Hepatocyte (in vitro differentiated cells): ENCODE measurements around the gene PAX4. TPM values are rescaled to one million over a fixed set of nuclear protein-coding genes. Genes with fewer than 3 reads are reported as not detected.

Experiments
- DNase-seq: peaks from one replicate; pipeline ENCODE4 v3.0.0-alpha.2; 2016; ENCODE audit warnings: low spot score
- H2AFZ ChIP-seq: fragments of 200-600 bp; sonication (generic); 2 replicates; pipeline ENCODE4 v1.6.0; 2016; ENCODE audit warnings: antibody characterized with exemption, mild to moderate bottlenecking
- H3K27ac ChIP-seq: fragments of 200-600 bp; sonication (generic); 2 replicates; pipeline ENCODE4 v1.5.1; 2016; ENCODE audit warnings: mild to moderate bottlenecking
- H3K27me3 ChIP-seq: fragments of 200-600 bp; sonication (generic); 2 replicates; pipeline ENCODE4 v1.6.1; 2016
- H3K36me3 ChIP-seq: fragments of 200-600 bp; sonication (generic); replicated peaks from 2 replicates; pipeline ENCODE4 v1.5.1; 2016; ENCODE audit warnings: low read depth; ENCODE audit not compliant: insufficient read depth
- H3K4me1 ChIP-seq: fragments of 200-600 bp; sonication (generic); 2 replicates; pipeline ENCODE4 v1.5.1; 2016; ENCODE audit warnings: mild to moderate bottlenecking, moderate library complexity; ENCODE audit not compliant: insufficient read depth
- H3K4me2 ChIP-seq: fragments of 200-600 bp; sonication (generic); 2 replicates; pipeline ENCODE4 v1.6.0; 2016
- H3K4me3 ChIP-seq: fragments of 200-600 bp; sonication (generic); 2 replicates; pipeline ENCODE4 v1.5.1; 2016; ENCODE audit warnings: mild to moderate bottlenecking
- H3K79me2 ChIP-seq: fragments of 200-600 bp; sonication (generic); 2 replicates; pipeline ENCODE4 v1.6.0; 2017; ENCODE audit warnings: mild to moderate bottlenecking
- H3K9me2 ChIP-seq: fragments of 200-600 bp; sonication (generic); replicated peaks from 2 replicates; pipeline ENCODE4 v1.6.0; 2017; ENCODE audit warnings: mild to moderate bottlenecking; ENCODE audit not compliant: insufficient read depth
- H3K9me3 ChIP-seq: fragments of 200-600 bp; sonication (generic); 2 replicates; pipeline ENCODE4 v1.5.1; 2016; ENCODE audit warnings: low read depth, mild to moderate bottlenecking
- H4K20me1 ChIP-seq: fragments of 200-600 bp; sonication (generic); 2 replicates; pipeline ENCODE4 v1.6.0; 2016; ENCODE audit warnings: mild to moderate bottlenecking; ENCODE audit not compliant: insufficient read depth, poor library complexity, severe bottlenecking
- EZH2 ChIP-seq: fragments of 200-600 bp; sonication (generic); IDR thresholded peaks from 2 replicates; pipeline ENCODE4 v1.6.1; 2016; ENCODE audit warnings: antibody characterized with exemption, mild to moderate bottlenecking, borderline replicate concordance
- EZH2phosphoT487 ChIP-seq: fragments of 200-600 bp; sonication (generic); IDR thresholded peaks from one replicate; pipeline ENCODE4 v1.6.1; 2018; ENCODE audit warnings: antibody characterized with exemption, mild to moderate bottlenecking, low read depth, moderate library complexity; ENCODE audit not compliant: unreplicated experiment, severe bottlenecking
- WGBS: methylation state at CpG from one replicate; pipeline ENCODE4 v1.1.6; 2016; ENCODE audit warnings: low lambda C conversion rate; ENCODE audit errors: missing lambda C conversion rate; 5-methylcytosine and 5-hydroxymethylcytosine counted together
- polyA plus RNA-seq: library from polyadenylated mRNA; unstranded; fragments of >200 nt; fragmentation: Nextera tagmentation; extraction: Ambion mirVana; gene quantifications from 2 replicates; pipeline ENCODE4 v1.2.1, GENCODE V29; 2016
- total RNA-seq: library from RNA; depleted of rRNA; stranded (reverse); fragments of >200 nt; gene quantifications from 2 replicates; pipeline ENCODE4 v1.2.3, GENCODE V29; 2014
- TF ChIP-seq, protein P1 (sequence below): fragments of 200-600 bp; sonication (generic); IDR thresholded peaks from 2 replicates; pipeline ENCODE4 v1.5.1; 2016; ENCODE audit warnings: antibody characterized with exemption, mild to moderate bottlenecking; ENCODE audit not compliant: poor library complexity

PAX4 gene, protein sequence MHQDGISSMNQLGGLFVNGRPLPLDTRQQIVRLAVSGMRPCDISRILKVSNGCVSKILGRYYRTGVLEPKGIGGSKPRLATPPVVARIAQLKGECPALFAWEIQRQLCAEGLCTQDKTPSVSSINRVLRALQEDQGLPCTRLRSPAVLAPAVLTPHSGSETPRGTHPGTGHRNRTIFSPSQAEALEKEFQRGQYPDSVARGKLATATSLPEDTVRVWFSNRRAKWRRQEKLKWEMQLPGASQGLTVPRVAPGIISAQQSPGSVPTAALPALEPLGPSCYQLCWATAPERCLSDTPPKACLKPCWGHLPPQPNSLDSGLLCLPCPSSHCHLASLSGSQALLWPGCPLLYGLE
- total RNA-seq (0.24 and 0.30 TPM in 2 replicates), polyA plus RNA-seq (0.65 and 0.66 TPM in 2 replicates)

DNA sequence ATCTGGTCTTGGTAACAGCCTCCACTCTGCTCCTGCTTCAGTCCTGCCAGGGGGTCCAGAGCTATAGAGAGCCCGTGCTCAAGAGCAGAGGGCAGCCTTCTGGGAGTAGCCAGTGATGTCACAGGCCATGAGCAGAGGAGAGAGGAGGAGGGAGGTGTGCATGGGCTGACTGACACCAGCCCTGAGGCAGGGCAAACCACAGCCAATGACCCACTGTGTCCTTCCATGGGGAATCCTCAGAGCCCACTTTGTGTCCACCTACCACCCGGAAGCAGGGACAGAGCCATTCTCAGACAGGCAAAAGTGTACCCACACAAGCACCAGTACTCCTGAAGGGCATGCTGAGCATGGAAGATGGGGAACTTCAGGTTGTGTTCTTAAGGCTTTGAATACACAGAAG, at the start of gene PAX4:
Gene PAX4, minus strand, starts transcription at position 101 of the 400 bp plus-strand sequence. CDS start 2,214 bp downstream, outside the sequence.
- 70% methylated on average over 2 of the region's 2 CpGs for WGBS
- Histone ChIP-seq H3K4me1 (no peaks in the 10 kb centered on the region), H3K27me3 (peaks cover 76% of the 10 kb centered on the region), H3K9me3 (no peaks in the 10 kb centered on the region), H3K4me3 (no peak within 1 kb of the TSS), H3K79me2 (no peaks in the 10 kb centered on the region), H3K9me2 (no peaks in the 10 kb centered on the region), H3K36me3 (no peaks in the 10 kb centered on the region), H2AFZ (no peak within 1 kb of the TSS), H4K20me1 (no peaks in the 10 kb centered on the region), H3K27ac (no peak within 1 kb of the TSS), H3K4me2 (no peak within 1 kb of the TSS)
- DNase-seq, result no peak
- TF ChIP-seq EZH2phosphoT487, result no peak
- TF ChIP-seq, protein P1, sequence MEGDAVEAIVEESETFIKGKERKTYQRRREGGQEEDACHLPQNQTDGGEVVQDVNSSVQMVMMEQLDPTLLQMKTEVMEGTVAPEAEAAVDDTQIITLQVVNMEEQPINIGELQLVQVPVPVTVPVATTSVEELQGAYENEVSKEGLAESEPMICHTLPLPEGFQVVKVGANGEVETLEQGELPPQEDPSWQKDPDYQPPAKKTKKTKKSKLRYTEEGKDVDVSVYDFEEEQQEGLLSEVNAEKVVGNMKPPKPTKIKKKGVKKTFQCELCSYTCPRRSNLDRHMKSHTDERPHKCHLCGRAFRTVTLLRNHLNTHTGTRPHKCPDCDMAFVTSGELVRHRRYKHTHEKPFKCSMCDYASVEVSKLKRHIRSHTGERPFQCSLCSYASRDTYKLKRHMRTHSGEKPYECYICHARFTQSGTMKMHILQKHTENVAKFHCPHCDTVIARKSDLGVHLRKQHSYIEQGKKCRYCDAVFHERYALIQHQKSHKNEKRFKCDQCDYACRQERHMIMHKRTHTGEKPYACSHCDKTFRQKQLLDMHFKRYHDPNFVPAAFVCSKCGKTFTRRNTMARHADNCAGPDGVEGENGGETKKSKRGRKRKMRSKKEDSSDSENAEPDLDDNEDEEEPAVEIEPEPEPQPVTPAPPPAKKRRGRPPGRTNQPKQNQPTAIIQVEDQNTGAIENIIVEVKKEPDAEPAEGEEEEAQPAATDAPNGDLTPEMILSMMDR, result no peak
- no peak for TF ChIP-seq EZH2

DNA sequence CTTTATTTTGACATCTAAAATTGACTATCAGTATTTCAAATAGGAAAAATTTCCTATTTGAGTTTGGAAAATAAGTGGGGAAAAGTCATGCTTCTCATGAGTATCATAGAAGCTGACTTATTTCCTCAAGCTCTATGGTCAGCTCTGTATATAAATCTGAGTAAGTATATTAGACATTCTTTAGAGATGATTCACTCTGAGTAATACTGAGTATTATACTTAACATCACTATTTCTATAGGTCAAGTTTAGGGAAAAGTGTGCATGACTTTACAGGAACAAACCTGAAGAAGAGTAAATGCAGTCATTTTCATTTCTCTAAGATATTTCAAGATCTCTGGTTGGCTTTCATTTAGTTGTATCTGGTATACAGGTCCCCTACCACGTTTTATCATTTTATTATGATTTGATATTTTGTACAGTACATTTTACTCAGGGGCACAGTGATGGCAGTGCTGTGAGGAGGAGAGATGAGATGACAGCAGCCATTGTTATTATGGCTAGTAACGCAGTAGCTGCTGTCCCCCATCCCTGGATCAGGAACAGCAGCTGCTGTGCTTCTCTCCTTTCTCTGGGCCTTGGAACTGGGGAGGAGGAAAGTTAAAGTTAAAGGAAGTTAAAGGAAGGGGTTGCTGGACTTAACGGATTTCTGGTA, 49.2 kb upstream of the PAX4 start:
- Histone ChIP-seq H3K4me3 (no peak overlapping the region), H3K4me2 (no peak overlapping the region), H3K79me2 (peaks cover 100% of the 10 kb centered on the region), H3K9me2 (no peaks in the 10 kb centered on the region), H2AFZ (no peak overlapping the region), H3K4me1 (peaks cover 7% of the 10 kb centered on the region), H3K36me3 (no peaks in the 10 kb centered on the region), H3K27me3 (no peaks in the 10 kb centered on the region), H3K27ac (no peak overlapping the region), H3K9me3 (no peaks in the 10 kb centered on the region), H4K20me1 (peaks cover 69% of the 10 kb centered on the region)
- 81% methylated on average over 3 of the region's 3 CpGs for WGBS
- TF ChIP-seq, protein P1, result no peak
- no peak for TF ChIP-seq EZH2phosphoT487
- no peak for TF ChIP-seq EZH2
- no peak for DNase-seq

DNA sequence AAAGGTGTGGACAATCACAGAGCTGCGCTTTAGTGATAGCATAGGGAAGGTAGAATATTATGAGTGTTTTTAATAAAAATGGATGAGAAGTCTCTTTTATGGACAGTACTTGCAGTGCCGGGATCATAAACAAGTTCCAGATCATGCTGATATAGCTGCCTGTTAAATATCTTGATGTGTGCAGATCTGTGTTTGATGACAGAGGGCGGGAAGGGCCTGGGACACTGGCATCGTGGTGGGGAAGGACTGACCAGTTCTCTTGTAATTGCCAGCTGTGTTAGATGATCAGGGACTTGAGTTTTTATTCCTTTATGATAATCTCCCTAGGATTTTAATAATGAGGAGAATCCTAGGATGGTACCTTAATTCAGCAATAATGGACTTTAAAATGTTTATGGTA, 48.7 kb upstream of the PAX4 start:
- no peak for DNase-seq
- no peaks in the 10 kb centered on the region for H3K9me3 ChIP-seq
- H3K36me3 ChIP-seq, result no peaks in the 10 kb centered on the region
- H3K4me3 ChIP-seq, result no peak overlapping the region
- no peaks in the 10 kb centered on the region for H3K9me2 ChIP-seq
- WGBS, result 74% methylated on average over 4 of the region's 4 CpGs
- TF ChIP-seq, protein P1, result no peak
- TF ChIP-seq EZH2, result no peak
- no peak for TF ChIP-seq EZH2phosphoT487
- no peak overlapping the region for H3K27ac ChIP-seq
- H2AFZ ChIP-seq, result no peak overlapping the region
- H4K20me1 ChIP-seq, result peaks cover 74% of the 10 kb centered on the region
- peaks cover 7% of the 10 kb centered on the region for H3K4me1 ChIP-seq
- H3K4me2 ChIP-seq, result no peak overlapping the region
- no peaks in the 10 kb centered on the region for H3K27me3 ChIP-seq
- H3K79me2 ChIP-seq, result peaks cover 100% of the 10 kb centered on the region
